GM18867 (cell line): ENCODE results near the gene HLA-DOA.

ENCODE experiments used
- ATAC-seq: cut with Tn5 transposase; IDR thresholded peaks from one replicate; pipeline ENCODE4 v1.9.1; 2021; ENCODE audit warnings: mild to moderate bottlenecking, moderate library complexity; ENCODE audit not compliant: unreplicated experiment

The HLA-DOA gene

GRCh38 chr6:32967151-32968091 is 42.0 kb downstream of the HLA-DOA start:
- no peak for ATAC-seq

- ATAC-seq, result no peak
Measured at GRCh38 chr6:32964776-32965175, 44.6 kb downstream of the HLA-DOA start.

GRCh38 chr6:32963866-32964265 is 45.5 kb downstream of the HLA-DOA start:
- ATAC-seq, result no peak

- ATAC-seq, result no peak
Measured at GRCh38 chr6:32962213-32962826, 47.1 kb downstream of the HLA-DOA start.

GRCh38 chr6:32960563-32960962 is 48.8 kb downstream of the HLA-DOA start:
- ATAC-seq, result no peak

GRCh38 chr6:32956176-32956575 is 53.2 kb downstream of the HLA-DOA start:
- no peak for ATAC-seq

- no peak for ATAC-seq
Measured at GRCh38 chr6:32954986-32955802, 54.2 kb downstream of the HLA-DOA start.

- no peak for ATAC-seq
Measured at GRCh38 chr6:32954267-32954666, 55.1 kb downstream of the HLA-DOA start.
